Stimulated activated CD8-positive, alpha-beta memory T cell treated with anti-CD3 and anti-CD28 coated beads, Interleukin-4, amount 100 ng/mL, for 24 hours (primary cell): ENCODE results near the gene EPC1.
A peak's percentile ranks its signal among the peaks of the same experiment; 100 is the strongest.
"Not testable (repeated sequence)": the region's sequence is repeated elsewhere in the genome, so short reads cannot be mapped to it uniquely, and the experiment has no call there.

ENCODE experiments used
- DNase-seq: peaks from one replicate; pipeline ENCODE4 v3.0.0-alpha.2; 2020; ENCODE audit warnings: low read depth

The EPC1 gene

GRCh38 chr10:32371101-32371500, 24.1 kb upstream of the EPC1 start:
- no peak for DNase-seq

GRCh38 chr10:32367793-32368453, 21.0 kb upstream of the EPC1 start:
- peak; percentile 53 for DNase-seq

- DNase-seq = no peak
Measured at GRCh38 chr10:32366588-32366987, 19.6 kb upstream of the EPC1 start.

- no peak for DNase-seq
Measured at GRCh38 chr10:32366111-32366510, 19.2 kb upstream of the EPC1 start.

- DNase-seq = not testable (repeated sequence)
Measured at GRCh38 chr10:32365404-32365803, 18.4 kb upstream of the EPC1 start.

GRCh38 chr10:32362571-32362970, 15.6 kb upstream of the EPC1 start:
- no peak for DNase-seq

- no peak for DNase-seq
Measured at GRCh38 chr10:32360884-32361283, 13.9 kb upstream of the EPC1 start.

GRCh38 chr10:32360241-32360640, 13.3 kb upstream of the EPC1 start:
- no peak for DNase-seq

GRCh38 chr10:32357056-32357735, 10.2 kb upstream of the EPC1 start:
- no peak for DNase-seq

- DNase-seq = not testable (repeated sequence)
Measured at GRCh38 chr10:32354690-32355089, 7.7 kb upstream of the EPC1 start.

- DNase-seq = no peak
Measured at GRCh38 chr10:32350811-32351350, 3.9 kb upstream of the EPC1 start.

GRCh38 chr10:32349968-32350738, 3.2 kb upstream of the EPC1 start:
- no peak for DNase-seq

GRCh38 chr10:32349199-32349585, 2.2 kb upstream of the EPC1 start:
- no peak for DNase-seq

GRCh38 chr10:32348297-32349198, 1.6 kb upstream of the EPC1 start:
- no peak for DNase-seq

- DNase-seq = no peak
Measured at GRCh38 chr10:32347363-32348022, 535 bp upstream of the EPC1 start.

GRCh38 chr10:32346134-32346550, 816 bp downstream of the EPC1 start:
- peak; percentile 93 for DNase-seq

- no peak for DNase-seq
Measured at GRCh38 chr10:32341596-32341995, 5.4 kb downstream of the EPC1 start.

- no peak for DNase-seq
Measured at GRCh38 chr10:32340596-32341180, 6.3 kb downstream of the EPC1 start.

- DNase-seq = no peak
Measured at GRCh38 chr10:32338262-32338661, 8.7 kb downstream of the EPC1 start.

- DNase-seq = no peak
Measured at GRCh38 chr10:32337350-32337749, 9.6 kb downstream of the EPC1 start.

- DNase-seq = no peak
Measured at GRCh38 chr10:32333849-32334248, 13.1 kb downstream of the EPC1 start.
